Skeletal muscle satellite cell (primary cell): ENCODE data around the gene ADAM12.
A peak's percentile ranks its signal among the peaks of the same experiment; 100 is the strongest.
"Not testable (repeated sequence)": the region's sequence is repeated elsewhere in the genome, so short reads cannot be mapped to it uniquely, and the experiment has no call there.

Experiments
- H3K27me3 ChIP-seq: 2 replicates; pipeline ENCODE4 v1.7.0; 2013; ENCODE audit warnings: low read length; ENCODE audit not compliant: control insufficient read depth, insufficient read depth
- H3K36me3 ChIP-seq: 2 replicates; pipeline ENCODE4 v1.7.0; 2013; ENCODE audit warnings: mild to moderate bottlenecking, control low read depth, low read length; ENCODE audit not compliant: insufficient read depth
- H3K4me1 ChIP-seq: 2 replicates; pipeline ENCODE4 v1.7.0; 2013; ENCODE audit warnings: low read length; ENCODE audit not compliant: control insufficient read depth, insufficient read depth
- H3K4me2 ChIP-seq: 2 replicates; pipeline ENCODE4 v1.7.0; 2013; ENCODE audit warnings: mild to moderate bottlenecking, low read length
- H3K4me3 ChIP-seq: 2 replicates; pipeline ENCODE4 v1.7.0; 2013; ENCODE audit warnings: low read length
- H3K9ac ChIP-seq: 2 replicates; pipeline ENCODE4 v1.7.0; 2013; ENCODE audit warnings: mild to moderate bottlenecking, low read depth, low read length, moderate library complexity
- H3K9me3 ChIP-seq: replicated peaks from 2 replicates; pipeline ENCODE4 v1.7.0; 2013; ENCODE audit warnings: mild to moderate bottlenecking, control low read depth, low read length

ADAM12 gene

DNA sequence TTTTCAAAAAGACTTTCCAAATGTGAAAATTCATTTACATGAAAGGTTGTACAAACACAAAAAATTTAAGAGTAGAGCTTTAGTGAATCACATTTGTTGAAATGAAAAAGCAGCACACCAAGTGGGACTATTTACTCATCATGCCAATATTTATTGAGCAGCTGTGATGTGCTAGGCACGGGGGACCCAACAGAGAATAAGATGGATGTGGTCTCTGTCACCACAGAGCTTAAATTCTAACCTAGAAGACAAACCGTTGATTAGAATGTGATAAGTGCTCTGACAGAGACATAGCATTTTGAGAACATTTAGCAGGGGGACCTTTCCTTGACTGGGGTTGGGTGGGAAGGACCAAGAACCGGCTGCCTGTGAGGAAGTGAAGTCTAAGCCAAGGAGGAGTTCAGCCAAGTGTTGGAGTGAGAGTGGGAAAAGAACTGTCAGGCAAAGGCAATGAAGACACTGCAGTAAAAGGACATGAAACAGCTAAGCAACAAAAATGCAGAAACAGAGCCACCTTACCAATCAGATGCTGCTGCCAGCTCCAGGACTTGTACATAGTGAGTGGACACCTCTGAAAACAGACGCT lies 19.1 kb downstream of the ADAM12 start:
- H3K9me3 ChIP-seq, result no peaks in the 10 kb centered on the region
- no peaks in the 10 kb centered on the region for H3K27me3 ChIP-seq
- H3K4me1 ChIP-seq, result peaks cover 16% of the 10 kb centered on the region
- no peaks in the 10 kb centered on the region for H3K36me3 ChIP-seq
- no peak overlapping the region for H3K4me2 ChIP-seq
- H3K9ac ChIP-seq, result no peak overlapping the region
- no peak overlapping the region for H3K4me3 ChIP-seq

DNA sequence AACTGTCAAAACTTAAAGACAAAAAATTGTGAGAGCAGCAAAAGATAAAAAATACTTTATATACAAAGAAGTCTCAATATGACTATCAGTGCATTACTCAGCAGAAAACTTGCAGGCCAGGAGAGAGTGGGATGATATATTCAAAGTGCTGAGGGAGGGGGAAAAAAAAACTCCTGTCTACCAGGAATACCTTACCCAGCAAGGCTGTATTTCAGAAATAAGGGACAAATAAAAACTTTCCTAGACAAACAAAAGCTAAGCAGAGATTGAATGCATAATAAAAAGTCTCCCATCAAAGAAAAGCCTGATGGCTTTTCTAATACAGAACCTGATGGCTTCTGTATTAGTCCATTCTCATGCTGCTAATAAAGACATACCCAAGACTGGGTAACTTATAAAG lies 31.1 kb downstream of the ADAM12 start:
- H3K9ac ChIP-seq, result no peak overlapping the region

DNA sequence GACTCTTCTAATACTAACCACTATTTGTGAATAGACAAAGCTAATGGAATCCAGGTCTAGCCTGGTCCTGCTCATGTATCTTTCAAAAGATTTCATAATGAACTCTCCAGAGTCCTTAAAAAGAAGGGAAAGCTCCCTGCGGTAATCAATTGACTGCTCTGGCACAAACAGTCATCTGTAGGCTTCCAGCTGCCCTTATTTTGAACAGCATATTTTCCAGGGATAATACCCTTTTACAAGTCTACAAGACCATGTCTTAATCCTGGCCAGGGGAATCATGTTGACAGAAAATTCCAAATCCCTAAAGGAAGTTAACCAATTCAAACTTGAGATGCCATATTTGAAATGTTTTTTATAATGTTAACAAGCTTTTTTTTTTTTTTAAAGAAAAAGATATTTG lies 34.6 kb downstream of the ADAM12 start:
- H3K9ac ChIP-seq, result no peak overlapping the region
- no peak overlapping the region for H3K4me2 ChIP-seq
- peaks cover 18% of the 10 kb centered on the region for H3K4me1 ChIP-seq
- peaks cover 9% of the 10 kb centered on the region for H3K9me3 ChIP-seq
- H3K4me3 ChIP-seq, result no peak overlapping the region
- H3K27me3 ChIP-seq, result no peaks in the 10 kb centered on the region
- H3K36me3 ChIP-seq, result no peaks in the 10 kb centered on the region

More for the DNA sequence above, 31.1 kb downstream of the ADAM12 start:
- no peaks in the 10 kb centered on the region for H3K36me3 ChIP-seq
- no peaks in the 10 kb centered on the region for H3K4me1 ChIP-seq
- H3K4me2 ChIP-seq, result no peak overlapping the region
- H3K4me3 ChIP-seq, result no peak overlapping the region
- peaks cover 9% of the 10 kb centered on the region for H3K9me3 ChIP-seq
- no peaks in the 10 kb centered on the region for H3K27me3 ChIP-seq

DNA sequence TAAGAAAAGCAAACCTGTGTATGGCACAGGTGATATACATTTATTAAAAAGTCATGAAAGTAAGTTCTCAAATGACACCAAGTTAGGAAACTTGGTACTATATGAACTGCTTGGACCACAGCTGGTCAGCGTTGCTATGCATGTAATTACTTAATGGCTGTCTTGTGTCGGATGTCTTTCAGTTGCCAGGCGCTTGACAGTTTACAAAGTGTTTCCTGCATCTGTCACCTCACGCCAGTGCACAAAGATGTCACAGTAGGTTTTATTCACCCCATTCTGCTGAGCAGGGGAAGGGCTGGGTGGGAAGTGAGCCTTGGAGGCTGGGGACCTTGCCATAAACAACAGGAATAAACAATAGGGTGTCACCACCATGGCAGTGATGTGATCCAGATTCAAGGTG lies 35.8 kb downstream of the ADAM12 start:
- H3K9ac ChIP-seq, result no peak overlapping the region
- no peaks in the 10 kb centered on the region for H3K27me3 ChIP-seq
- H3K4me3 ChIP-seq, result no peak overlapping the region
- no peaks in the 10 kb centered on the region for H3K36me3 ChIP-seq
- no peak overlapping the region for H3K4me2 ChIP-seq
- peaks cover 18% of the 10 kb centered on the region for H3K4me1 ChIP-seq
- peaks cover 5% of the 10 kb centered on the region for H3K9me3 ChIP-seq

DNA sequence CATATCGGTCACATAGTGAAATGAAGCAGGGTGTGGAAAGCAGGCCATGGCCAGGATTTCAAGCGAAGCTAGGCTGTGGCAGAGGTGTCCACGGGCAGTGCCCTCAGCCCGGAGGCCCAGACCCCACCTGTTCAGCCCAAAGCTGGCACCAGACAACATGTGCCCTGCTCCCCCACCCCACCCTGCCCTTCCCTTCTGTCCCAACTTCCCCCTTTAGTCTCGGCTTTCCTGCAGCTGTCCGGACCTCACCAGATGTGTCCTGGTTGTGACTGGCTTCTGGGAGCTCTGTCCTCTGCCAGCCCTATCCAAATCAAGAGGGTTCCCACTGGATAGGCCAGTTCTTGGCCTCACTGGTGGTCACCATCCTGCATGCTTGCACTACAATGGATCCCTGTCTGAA lies 37.3 kb downstream of the ADAM12 start:
- Histone ChIP-seq H3K4me1 (peaks cover 18% of the 10 kb centered on the region), H3K4me3 (peak overlapping the region; percentile 14), H3K36me3 (no peaks in the 10 kb centered on the region), H3K9ac (peak overlapping the region; percentile 47), H3K4me2 (peak overlapping the region; percentile 54), H3K27me3 (no peaks in the 10 kb centered on the region), H3K9me3 (no peaks in the 10 kb centered on the region)

DNA sequence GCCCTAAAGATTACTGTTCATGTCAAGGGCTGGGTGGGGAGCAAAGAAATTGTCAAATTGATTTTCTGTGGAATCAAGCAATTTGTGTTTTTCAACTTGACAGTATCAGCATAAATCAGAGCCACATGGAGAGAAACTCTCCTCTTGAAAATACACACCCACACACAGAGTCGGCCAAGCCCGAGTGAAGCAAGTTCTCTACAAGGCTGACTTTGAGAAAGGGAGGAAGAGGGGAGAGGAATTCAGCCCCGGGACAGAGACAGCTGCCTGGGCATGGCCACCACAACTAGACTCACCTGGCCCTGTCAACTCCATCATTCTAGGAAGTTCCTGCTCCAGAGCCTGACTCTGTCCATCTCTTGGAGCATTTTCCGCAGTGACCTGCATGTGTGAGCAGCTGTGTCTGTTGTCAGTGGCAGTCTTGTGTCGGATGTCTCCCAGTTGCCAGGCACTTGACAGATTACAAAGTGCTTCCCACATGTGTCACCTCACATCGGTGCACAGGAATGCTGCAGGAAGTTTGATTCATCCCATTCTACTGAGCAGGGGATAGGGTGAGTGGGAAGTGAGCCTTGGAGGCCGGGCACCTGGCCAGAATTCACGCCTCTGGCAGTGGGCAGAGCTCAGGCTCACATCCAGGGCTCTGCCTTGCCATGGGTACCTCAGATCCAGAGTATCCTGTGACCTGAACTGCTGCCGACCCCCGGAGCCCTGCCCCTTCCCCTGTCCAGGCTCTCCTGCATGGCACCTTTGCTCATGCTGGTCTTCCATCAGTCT lies 37.9 kb downstream of the ADAM12 start:
- peak overlapping the region; percentile 47 for H3K9ac ChIP-seq
- H3K9me3 ChIP-seq, result no peaks in the 10 kb centered on the region
- H3K27me3 ChIP-seq, result no peaks in the 10 kb centered on the region
- peak overlapping the region; percentile 54 for H3K4me2 ChIP-seq
- no peaks in the 10 kb centered on the region for H3K36me3 ChIP-seq
- H3K4me3 ChIP-seq, result peak overlapping the region; percentile 14
- H3K4me1 ChIP-seq, result peaks cover 18% of the 10 kb centered on the region

DNA sequence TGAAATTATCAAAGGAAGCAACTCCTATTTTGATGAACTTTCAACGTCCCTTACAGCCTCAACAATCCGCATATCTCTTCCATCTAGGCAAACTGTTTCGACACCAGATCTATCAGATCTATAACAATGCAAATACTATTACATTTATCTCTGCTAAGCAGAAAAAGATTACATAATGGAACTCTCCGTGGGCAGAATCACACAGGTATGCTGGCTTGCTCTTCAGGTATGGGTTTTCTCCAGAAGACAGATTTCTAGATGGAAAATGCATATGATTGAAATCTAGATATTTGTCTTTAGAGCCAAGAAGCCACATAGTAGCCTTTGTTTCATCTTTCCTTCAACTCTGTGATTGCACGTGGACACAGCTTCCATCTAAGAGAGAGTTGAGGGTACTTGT lies 38.6 kb downstream of the ADAM12 start:
- no peaks in the 10 kb centered on the region for H3K36me3 ChIP-seq
- H3K27me3 ChIP-seq, result no peaks in the 10 kb centered on the region
- H3K9ac ChIP-seq, result peak overlapping the region; percentile 16
- H3K4me1 ChIP-seq, result peaks cover 18% of the 10 kb centered on the region
- H3K4me3 ChIP-seq, result no peak overlapping the region
- no peaks in the 10 kb centered on the region for H3K9me3 ChIP-seq
- no peak overlapping the region for H3K4me2 ChIP-seq

DNA sequence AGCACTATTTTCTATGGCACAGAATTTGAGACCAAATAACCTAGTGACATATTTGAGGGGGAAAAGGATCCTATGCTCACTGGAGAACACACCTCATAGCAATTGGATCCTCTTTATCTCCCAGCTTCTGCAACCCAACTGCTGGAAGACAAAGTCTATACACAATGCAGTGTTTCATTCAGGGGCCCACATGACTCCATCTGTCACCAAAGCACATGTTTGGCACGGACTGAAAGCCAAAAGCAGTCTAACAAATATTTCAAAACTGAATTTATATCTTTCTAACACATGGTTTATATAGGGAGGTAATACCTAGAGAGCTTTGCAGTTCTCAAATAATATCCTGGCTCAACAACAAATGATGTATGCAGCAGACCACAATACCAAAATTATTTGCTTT lies 39.2 kb downstream of the ADAM12 start:
- Histone ChIP-seq H3K9me3 (no peaks in the 10 kb centered on the region), H3K4me3 (no peak overlapping the region), H3K9ac (no peak overlapping the region), H3K27me3 (no peaks in the 10 kb centered on the region), H3K36me3 (no peaks in the 10 kb centered on the region), H3K4me2 (no peak overlapping the region), H3K4me1 (peaks cover 18% of the 10 kb centered on the region)

DNA sequence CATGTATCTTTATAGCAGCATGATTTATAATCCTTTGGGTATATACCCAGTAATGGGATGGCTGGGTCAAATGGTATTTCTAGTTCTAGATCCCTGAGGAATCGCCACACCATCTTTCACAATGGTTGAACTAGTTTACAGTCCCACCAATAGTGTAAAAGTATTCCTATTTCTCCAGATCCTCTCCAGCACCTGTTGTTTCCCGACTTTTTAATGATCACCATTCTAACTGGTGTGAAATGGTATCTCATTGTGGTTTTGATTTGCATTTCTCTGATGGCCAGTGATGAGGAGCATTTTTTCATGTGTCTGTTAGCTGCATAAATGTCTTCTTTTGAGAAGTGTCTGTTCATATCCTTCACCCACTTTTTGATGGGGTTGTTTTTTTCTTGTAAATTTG lies 44.8 kb downstream of the ADAM12 start:
- not testable (repeated sequence) for H3K4me2 ChIP-seq

DNA sequence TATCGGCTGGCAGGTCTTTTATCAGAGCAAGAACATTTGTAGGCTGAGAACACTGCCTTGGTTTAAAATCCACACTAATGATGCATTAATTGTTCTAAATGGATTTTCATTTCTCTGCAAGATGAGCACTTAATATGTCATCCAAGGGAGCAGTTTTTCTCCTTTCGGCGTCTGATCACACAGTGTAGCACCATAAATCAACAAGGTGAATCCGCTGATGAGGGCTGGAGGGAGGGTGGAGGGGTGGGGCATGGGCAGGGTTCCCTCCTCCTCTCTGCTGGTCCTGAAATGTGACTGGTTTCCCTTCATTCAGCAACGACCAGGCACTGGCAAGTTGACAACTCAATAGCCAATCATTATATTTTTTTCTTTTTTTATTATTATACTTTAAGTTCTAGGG lies 45.6 kb downstream of the ADAM12 start:
- Histone ChIP-seq H3K9ac (no peak overlapping the region), H3K9me3 (no peaks in the 10 kb centered on the region), H3K4me3 (no peak overlapping the region), H3K27me3 (no peaks in the 10 kb centered on the region), H3K4me1 (no peaks in the 10 kb centered on the region), H3K4me2 (no peak overlapping the region), H3K36me3 (no peaks in the 10 kb centered on the region)

More for the DNA sequence above, 44.8 kb downstream of the ADAM12 start:
- H3K4me1 ChIP-seq, H3K9me3 ChIP-seq, H3K27me3 ChIP-seq, H3K9ac ChIP-seq, H3K4me3 ChIP-seq, H3K36me3 ChIP-seq: not testable (repeated sequence)

DNA sequence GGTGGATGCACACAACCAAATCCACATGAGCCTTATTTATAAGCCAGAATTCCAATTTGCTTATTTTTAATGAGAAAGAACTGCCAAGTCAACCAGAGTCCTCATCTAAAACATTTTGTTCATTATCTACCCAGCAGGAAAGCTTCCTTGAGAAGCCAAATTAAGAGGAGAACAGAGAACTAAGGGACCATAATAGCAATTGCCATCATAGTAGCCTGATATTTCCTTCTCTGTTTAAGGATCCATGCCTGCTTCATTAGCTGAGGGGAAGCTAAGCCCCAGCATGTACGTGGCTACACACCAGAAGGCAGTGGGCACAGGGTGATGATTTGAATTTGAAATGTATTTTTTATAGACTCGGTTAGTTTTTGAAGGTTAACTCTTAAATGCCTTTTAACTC lies 46.8 kb downstream of the ADAM12 start:
- no peaks in the 10 kb centered on the region for H3K9me3 ChIP-seq
- H3K27me3 ChIP-seq, result no peaks in the 10 kb centered on the region
- no peak overlapping the region for H3K4me3 ChIP-seq
- H3K9ac ChIP-seq, result no peak overlapping the region
- H3K4me1 ChIP-seq, result no peaks in the 10 kb centered on the region
- no peak overlapping the region for H3K4me2 ChIP-seq
- no peaks in the 10 kb centered on the region for H3K36me3 ChIP-seq

DNA sequence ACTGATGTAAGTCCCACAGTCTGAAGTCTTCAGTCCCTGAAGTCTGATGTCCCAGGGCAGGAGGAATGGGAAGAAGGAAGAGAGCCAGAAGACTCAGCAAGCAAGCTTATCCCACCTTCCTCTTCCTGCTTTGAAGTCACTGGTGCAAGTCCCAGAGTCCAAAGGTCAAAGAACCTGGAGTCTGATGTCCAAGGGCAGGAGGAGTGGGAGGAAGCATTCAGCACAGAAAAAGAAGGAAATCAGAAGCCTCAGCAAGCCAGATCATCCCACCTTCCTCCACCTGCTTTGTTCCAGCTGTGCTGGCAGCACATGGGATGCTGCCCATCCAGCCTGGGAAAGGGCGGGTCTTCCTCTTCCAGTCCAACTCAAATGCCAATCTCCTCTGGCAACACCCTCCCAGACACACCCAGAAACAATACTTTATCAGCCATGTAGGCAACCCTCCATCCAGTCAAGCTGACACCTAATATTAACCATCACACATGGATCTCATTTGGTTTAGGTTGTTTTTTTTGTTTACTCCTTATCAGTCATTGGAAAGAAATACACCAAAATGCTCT lies 50.9 kb downstream of the ADAM12 start:
- Histone ChIP-seq H3K4me3 (no peak overlapping the region), H3K27me3 (no peaks in the 10 kb centered on the region), H3K9me3 (no peaks in the 10 kb centered on the region), H3K36me3 (peaks cover 6% of the 10 kb centered on the region), H3K9ac (no peak overlapping the region), H3K4me1 (no peaks in the 10 kb centered on the region), H3K4me2 (no peak overlapping the region)
